IMR-90 (cell line): ENCODE results near the gene GOLGA3. TPM values are rescaled to one million over a fixed set of nuclear protein-coding genes. Genes with fewer than 3 reads are reported as not detected.

ENCODE experiments used
- ATAC-seq: fragments of 200-7000 bp; cut with Tn5 transposase; 2 replicates; pipeline ENCODE4 v1.9.1; 2020; ENCODE audit warnings: low read depth, mild to moderate bottlenecking, moderate library complexity
- BruUV-seq: library from RNA; stranded (reverse); fragments of 400-500 nt; replicated peaks from 2 replicates; lab custom pipeline; 2021; lab: Mats Ljungman, UMichigan
- CTCF ChIA-PET: fragments of 300-600 bp; formaldehyde crosslinking; extraction: SDS; loops from one replicate; lab custom pipeline; 2021; ENCODE audit warnings: antibody characterized with exemption; lab: Yijun Ruan, JAX
- POLR2A ChIA-PET: fragments of 300-600 bp; sonication (Branson Sonifier 250); formaldehyde crosslinking; loops from one replicate; lab custom pipeline; 2022; ENCODE audit warnings: antibody characterized with exemption; ENCODE audit not compliant: unreplicated experiment; lab: Charles Lee
- DNase-seq: peaks from one replicate; pipeline ENCODE4 v3.0.0; 2013
- H2AFZ ChIP-seq: replicated peaks from 2 replicates; pipeline ENCODE3; 2013; ENCODE audit warnings: low read length, mild to moderate bottlenecking; ENCODE audit not compliant: poor library complexity
- H2AK5ac ChIP-seq: 2 replicates; pipeline ENCODE4 v1.6.1; 2013; ENCODE audit warnings: low read depth, low read length, inconsistent platforms
- H2AK9ac ChIP-seq: replicated peaks from 2 replicates; pipeline ENCODE3; 2013; ENCODE audit warnings: mild to moderate bottlenecking, low read depth, low read length, moderate library complexity; ENCODE audit not compliant: poor library complexity
- H2BK120ac ChIP-seq: 2 replicates; pipeline ENCODE4 v1.6.1; 2013; ENCODE audit warnings: low read depth, low read length, inconsistent platforms
- H2BK15ac ChIP-seq: 3 replicates; pipeline ENCODE4 v1.6.1; 2013; ENCODE audit warnings: low read depth, low read length, inconsistent platforms
- H2BK20ac ChIP-seq: 2 replicates; pipeline ENCODE4 v1.6.1; 2013; ENCODE audit warnings: low read depth, mild to moderate bottlenecking, inconsistent platforms, low read length, moderate library complexity
- H2BK5ac ChIP-seq: 2 replicates; pipeline ENCODE4 v1.6.1; 2013; ENCODE audit warnings: mild to moderate bottlenecking, low read depth, low read length, inconsistent platforms; ENCODE audit not compliant: poor library complexity, severe bottlenecking
- H3K14ac ChIP-seq: replicated peaks from 2 replicates; pipeline ENCODE4 v1.6.1; 2013; ENCODE audit warnings: low read depth, low read length, inconsistent platforms
- H3K18ac ChIP-seq: 2 replicates; pipeline ENCODE4 v1.6.1; 2013; ENCODE audit warnings: low read depth, low read length, control low read depth
- H3K23ac ChIP-seq: 2 replicates; pipeline ENCODE4 v1.6.1; 2013; ENCODE audit warnings: low read depth, low read length, inconsistent platforms
- H3K27ac ChIP-seq: 2 replicates; pipeline ENCODE4 v1.5.1; 2013; ENCODE audit warnings: mild to moderate bottlenecking, control low read depth, low read length; ENCODE audit not compliant: insufficient read depth
- H3K27me3 ChIP-seq: 2 replicates; pipeline ENCODE4 v1.6.1; 2013; ENCODE audit warnings: low read length; ENCODE audit not compliant: control insufficient read depth, insufficient read depth
- H3K36me3 ChIP-seq: 2 replicates; pipeline ENCODE4 v1.6.1; 2013; ENCODE audit warnings: low read length, mixed read lengths; ENCODE audit not compliant: control insufficient read depth, insufficient read depth
- H3K4ac ChIP-seq: 2 replicates; pipeline ENCODE4 v1.6.1; 2013; ENCODE audit warnings: low read depth, low read length, inconsistent platforms
- H3K4me1 ChIP-seq: 2 replicates; pipeline ENCODE4 v1.6.1; 2013; ENCODE audit warnings: low read length, mixed read lengths; ENCODE audit not compliant: control insufficient read depth, insufficient read depth
- H3K4me2 ChIP-seq: 2 replicates; pipeline ENCODE4 v1.6.1; 2013; ENCODE audit warnings: low read depth, mild to moderate bottlenecking, control low read depth, low read length, moderate library complexity
- H3K4me3 ChIP-seq: 2 replicates; pipeline ENCODE4 v1.5.1; 2013; ENCODE audit warnings: low read depth, mild to moderate bottlenecking, control low read depth, low read length, moderate library complexity; ENCODE audit not compliant: insufficient read depth
- H3K56ac ChIP-seq: 2 replicates; pipeline ENCODE4 v1.6.1; 2013; ENCODE audit warnings: low read length, inconsistent platforms; ENCODE audit not compliant: insufficient read depth; ENCODE audit errors: extremely low read depth
- H3K79me1 ChIP-seq, 2 experiments: 2 replicates each; pipeline ENCODE4 v1.6.1; 2013; ENCODE audit warnings: low read length in 2 of 2, inconsistent platforms in 1 of 2, low read depth in 1 of 2
- H3K9ac ChIP-seq: 2 replicates; pipeline ENCODE4 v1.6.1; 2013; ENCODE audit warnings: low read depth, low read length, control low read depth
- H3K9me1 ChIP-seq: 2 replicates; pipeline ENCODE4 v1.6.1; 2013; ENCODE audit warnings: low read length, inconsistent platforms; ENCODE audit not compliant: insufficient read depth
- H3K9me3 ChIP-seq: 2 replicates; pipeline ENCODE4 v1.6.1; 2013; ENCODE audit warnings: low read length; ENCODE audit not compliant: control insufficient read depth, insufficient read depth
- H4K20me1 ChIP-seq: 2 replicates; pipeline ENCODE4 v1.6.1; 2013; ENCODE audit warnings: low read length, inconsistent platforms; ENCODE audit not compliant: insufficient read depth
- H4K5ac ChIP-seq: 2 replicates; pipeline ENCODE4 v1.6.1; 2013; ENCODE audit warnings: mild to moderate bottlenecking, low read depth, low read length, control low read depth
- H4K8ac ChIP-seq, 2 experiments: 2 replicates each; pipeline ENCODE4 v1.6.1; 2013; ENCODE audit warnings: low read depth in 2 of 2, low read length in 2 of 2, control low read depth in 1 of 2, inconsistent platforms in 1 of 2
- H4K91ac ChIP-seq: 2 replicates; pipeline ENCODE4 v1.6.1; 2013; ENCODE audit warnings: low read depth, low read length, inconsistent platforms; ENCODE audit not compliant: insufficient read depth
- RFX5 ChIP-seq: IDR thresholded peaks from 2 replicates; pipeline ENCODE4 v1.8.0; 2012; ENCODE audit warnings: low read depth, mild to moderate bottlenecking, low read length, moderate library complexity
- WGBS, 2 experiments: methylation state at CpG; one replicate each; pipeline versions ENCODE4 v1.1.5 to v1.1.7; 2013; ENCODE audit warnings: missing lambda C conversion rate in 2 of 2; ENCODE audit not compliant: insufficient read length in 1 of 2; ENCODE audit errors: extremely low coverage in 2 of 2; 5-methylcytosine and 5-hydroxymethylcytosine counted together
- dilution Hi-C: fragments of 300-500 bp; cut with HindIII; formaldehyde crosslinking; loops from one replicate; pipeline ENCODE4 v1.14.3; 2018; ENCODE audit warnings: low sequenced_read_pairs; ENCODE audit not compliant: unreplicated experiment
- in situ Hi-C: fragments of 300-500 bp; cut with MboI; formaldehyde crosslinking; loops from 3 replicates; pipeline ENCODE4 v1.14.3; 2019; ENCODE audit warnings: low sequenced_read_pairs, inconsistent platforms, mixed read lengths
- intact Hi-C: fragments of 100-400 bp; cut with micrococcal nuclease; formaldehyde crosslinking; loops from 2 replicates; pipeline ENCODE4 v1.10.0; 2022
- polyA plus RNA-seq, 3 experiments: library from polyadenylated mRNA; depleted of rRNA; stranded (reverse); fragments of >200 nt; gene quantifications; 2 replicates each; pipeline ENCODE4 v1.2.3, GENCODE V29; 2012; ENCODE audit warnings: low replicate concordance in 1 of 3
- total RNA-seq: library from RNA; depleted of rRNA; stranded (reverse); fragments of >200 nt; gene quantifications from 2 replicates; pipeline ENCODE4 v1.2.3, GENCODE V29; 2012
- TF ChIP-seq, protein P1 (sequence below): conservative IDR thresholded peaks from 2 replicates; pipeline ENCODE4 v1.5.1; 2012; ENCODE audit warnings: mild to moderate bottlenecking, low read depth, low read length, improper control_type of control experiment
- TF ChIP-seq, protein P2 (sequence below): fragments of 150-350 bp; IDR thresholded peaks from 2 replicates; pipeline ENCODE4 v1.6.1; 2016; ENCODE audit warnings: low read depth, mild to moderate bottlenecking, low read length, moderate library complexity, borderline replicate concordance
- TF ChIP-seq, protein P3 (sequence below): fragments of 150-350 bp; IDR thresholded peaks from 2 replicates; pipeline ENCODE4 v1.6.1; 2017; ENCODE audit warnings: mild to moderate bottlenecking, antibody characterized with exemption, low read length, low read depth

GOLGA3 gene
- total and polyA plus RNA-seq, 2 of the 4 experiments (the other 2 are of a cell fraction) = 39.6 to 99.8 TPM

DNA sequence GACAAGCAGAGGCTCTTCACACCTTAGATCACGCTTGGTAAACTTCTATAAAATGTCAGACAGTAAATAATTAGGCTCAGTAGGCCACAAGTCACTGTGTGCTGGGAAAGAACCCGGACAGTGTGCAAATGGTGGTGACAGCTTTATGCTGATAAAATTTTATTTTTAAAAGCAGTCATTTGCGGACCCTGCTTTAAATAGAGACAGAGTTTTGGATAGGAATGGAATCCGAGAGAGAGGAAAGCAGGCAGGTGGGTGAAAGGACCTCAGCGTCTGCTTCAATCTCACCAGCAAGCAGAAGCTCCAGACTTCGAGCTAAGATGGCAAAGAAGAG lies 88.4 kb downstream of the GOLGA3 start:
- intact Hi-C loops = no loop called here
- H2BK5ac ChIP-seq = no peak overlapping the region
- H3K14ac ChIP-seq = no peak overlapping the region
- WGBS, 2 experiments = 94% methylated on average over 3 of the region's 6 CpGs; no CpG with 5 or more reads in 1 of the 2 experiments
- no peak overlapping the region for H4K8ac ChIP-seq
- H3K27ac ChIP-seq = no peak overlapping the region
- no TSS peak for BruUV-seq
- H2AK5ac ChIP-seq = no peak overlapping the region
- peaks cover 5% of the 10 kb centered on the region for H3K9me1 ChIP-seq
- ChIA-PET CTCF (no interaction called here), POLR2A (no interaction called here)
- H3K56ac ChIP-seq = no peak overlapping the region
- no peak overlapping the region for H4K91ac ChIP-seq
- no peak overlapping the region for H3K4me2 ChIP-seq
- no peak overlapping the region for H2BK15ac ChIP-seq
- TF ChIP-seq RFX5 = no peak
- TF ChIP-seq, protein P1, sequence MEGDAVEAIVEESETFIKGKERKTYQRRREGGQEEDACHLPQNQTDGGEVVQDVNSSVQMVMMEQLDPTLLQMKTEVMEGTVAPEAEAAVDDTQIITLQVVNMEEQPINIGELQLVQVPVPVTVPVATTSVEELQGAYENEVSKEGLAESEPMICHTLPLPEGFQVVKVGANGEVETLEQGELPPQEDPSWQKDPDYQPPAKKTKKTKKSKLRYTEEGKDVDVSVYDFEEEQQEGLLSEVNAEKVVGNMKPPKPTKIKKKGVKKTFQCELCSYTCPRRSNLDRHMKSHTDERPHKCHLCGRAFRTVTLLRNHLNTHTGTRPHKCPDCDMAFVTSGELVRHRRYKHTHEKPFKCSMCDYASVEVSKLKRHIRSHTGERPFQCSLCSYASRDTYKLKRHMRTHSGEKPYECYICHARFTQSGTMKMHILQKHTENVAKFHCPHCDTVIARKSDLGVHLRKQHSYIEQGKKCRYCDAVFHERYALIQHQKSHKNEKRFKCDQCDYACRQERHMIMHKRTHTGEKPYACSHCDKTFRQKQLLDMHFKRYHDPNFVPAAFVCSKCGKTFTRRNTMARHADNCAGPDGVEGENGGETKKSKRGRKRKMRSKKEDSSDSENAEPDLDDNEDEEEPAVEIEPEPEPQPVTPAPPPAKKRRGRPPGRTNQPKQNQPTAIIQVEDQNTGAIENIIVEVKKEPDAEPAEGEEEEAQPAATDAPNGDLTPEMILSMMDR = no peak
- TF ChIP-seq, protein P2, sequence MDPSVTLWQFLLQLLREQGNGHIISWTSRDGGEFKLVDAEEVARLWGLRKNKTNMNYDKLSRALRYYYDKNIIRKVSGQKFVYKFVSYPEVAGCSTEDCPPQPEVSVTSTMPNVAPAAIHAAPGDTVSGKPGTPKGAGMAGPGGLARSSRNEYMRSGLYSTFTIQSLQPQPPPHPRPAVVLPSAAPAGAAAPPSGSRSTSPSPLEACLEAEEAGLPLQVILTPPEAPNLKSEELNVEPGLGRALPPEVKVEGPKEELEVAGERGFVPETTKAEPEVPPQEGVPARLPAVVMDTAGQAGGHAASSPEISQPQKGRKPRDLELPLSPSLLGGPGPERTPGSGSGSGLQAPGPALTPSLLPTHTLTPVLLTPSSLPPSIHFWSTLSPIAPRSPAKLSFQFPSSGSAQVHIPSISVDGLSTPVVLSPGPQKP = no peak
- TF ChIP-seq, protein P3, sequence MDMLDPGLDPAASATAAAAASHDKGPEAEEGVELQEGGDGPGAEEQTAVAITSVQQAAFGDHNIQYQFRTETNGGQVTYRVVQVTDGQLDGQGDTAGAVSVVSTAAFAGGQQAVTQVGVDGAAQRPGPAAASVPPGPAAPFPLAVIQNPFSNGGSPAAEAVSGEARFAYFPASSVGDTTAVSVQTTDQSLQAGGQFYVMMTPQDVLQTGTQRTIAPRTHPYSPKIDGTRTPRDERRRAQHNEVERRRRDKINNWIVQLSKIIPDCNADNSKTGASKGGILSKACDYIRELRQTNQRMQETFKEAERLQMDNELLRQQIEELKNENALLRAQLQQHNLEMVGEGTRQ = no peak
- no peak overlapping the region for H2BK120ac ChIP-seq
- H3K9ac ChIP-seq = no peak overlapping the region
- DNase-seq (no peak), ATAC-seq (no peak)
- H3K23ac ChIP-seq = no peak overlapping the region
- H3K9me3 ChIP-seq = no peaks in the 10 kb centered on the region
- H2BK20ac ChIP-seq = no peak overlapping the region
- H3K36me3 ChIP-seq = peaks cover 71% of the 10 kb centered on the region
- H3K4ac ChIP-seq = no peak overlapping the region
- no peaks in the 10 kb centered on the region for H3K4me1 ChIP-seq
- no peaks in the 10 kb centered on the region for H3K27me3 ChIP-seq
- H2AFZ ChIP-seq = no peak overlapping the region
- dilution Hi-C loops = no loop called here
- no peak overlapping the region for H3K18ac ChIP-seq
- in situ Hi-C loops = no loop called here
- H3K4me3 ChIP-seq = no peak overlapping the region
- peaks cover 29 to 56% of the 10 kb centered on the region in 2 experiments for H3K79me1 ChIP-seq
- H4K5ac ChIP-seq = no peak overlapping the region
- no peak overlapping the region for H2AK9ac ChIP-seq
- H4K20me1 ChIP-seq = peaks cover 57% of the 10 kb centered on the region
